Cardiac septum (tissue), 1 donor: ENCODE measurements around the gene SOSTDC1. TPM values are rescaled to one million over a fixed set of nuclear protein-coding genes. Genes with fewer than 3 reads are reported as not detected.

ENCODE experiments used
- DNase-seq: peaks from one replicate; pipeline ENCODE4 v3.0.0-alpha.2; 2020; ENCODE audit warnings: low spot score
- intact Hi-C: fragments of 100-400 bp; cut with DNase I; formaldehyde crosslinking; loops from one replicate; pipeline ENCODE4 v1.14.0; 2022
- total RNA-seq: library from RNA; stranded (reverse); fragmentation: NEBNext Ultra II Directional; extraction: Animal tissue kit (Norgen Biotek cat#: 25700); gene quantifications from one replicate; pipeline ENCODE4 v1.2.1, GENCODE V29; 2021
- donor health status: DM: no; HTN: no; CAD: no.

The SOSTDC1 gene
- total RNA-seq, 1 donor from 2014 or later, result not detected

DNA sequence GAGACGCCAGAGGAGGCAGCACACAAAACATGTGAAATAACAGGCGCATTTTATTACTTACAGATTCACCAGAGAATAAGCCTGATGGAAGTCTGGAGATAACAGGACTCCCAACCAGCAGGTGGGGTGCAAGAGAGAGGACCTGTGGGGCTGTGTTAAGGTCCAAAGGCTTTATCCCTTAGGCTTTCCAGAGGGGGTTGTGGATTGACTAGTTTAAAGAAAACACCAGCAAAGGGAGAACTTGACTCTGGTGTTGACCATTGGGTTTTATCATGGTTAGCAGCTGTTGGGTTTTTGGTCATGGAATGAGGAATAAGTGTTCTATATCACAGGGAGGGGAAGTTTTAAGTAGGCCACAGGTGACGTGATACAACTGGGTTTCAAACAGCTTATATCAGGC is 42.6 kb downstream of the SOSTDC1 start:
- DNase-seq, result no peak
- intact Hi-C loops, result loop anchor here (10.0 kb wide), 1 partner anchor 308 kb away; no protein-coding TSS in a partner anchor

DNA sequence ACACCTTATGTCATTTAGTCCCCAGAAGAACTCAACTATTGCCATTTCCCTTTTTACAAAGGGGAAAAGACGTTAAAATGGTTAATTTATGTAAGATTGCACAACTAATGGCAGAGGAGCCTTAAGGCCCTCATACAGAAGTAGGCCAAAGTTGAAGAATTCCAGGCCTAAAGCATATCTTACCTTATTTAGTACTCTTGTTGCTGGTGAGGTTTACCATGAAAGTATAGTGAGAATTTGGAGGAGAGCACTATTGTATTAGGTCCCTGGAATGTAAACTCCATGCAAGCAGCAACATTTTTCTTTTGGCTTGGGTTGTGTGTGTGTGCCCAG is 43.5 kb downstream of the SOSTDC1 start:
- no peak for DNase-seq
- intact Hi-C loops, result loop anchor here (10.0 kb wide), 1 partner anchor 307 kb away; no protein-coding TSS in a partner anchor

DNA sequence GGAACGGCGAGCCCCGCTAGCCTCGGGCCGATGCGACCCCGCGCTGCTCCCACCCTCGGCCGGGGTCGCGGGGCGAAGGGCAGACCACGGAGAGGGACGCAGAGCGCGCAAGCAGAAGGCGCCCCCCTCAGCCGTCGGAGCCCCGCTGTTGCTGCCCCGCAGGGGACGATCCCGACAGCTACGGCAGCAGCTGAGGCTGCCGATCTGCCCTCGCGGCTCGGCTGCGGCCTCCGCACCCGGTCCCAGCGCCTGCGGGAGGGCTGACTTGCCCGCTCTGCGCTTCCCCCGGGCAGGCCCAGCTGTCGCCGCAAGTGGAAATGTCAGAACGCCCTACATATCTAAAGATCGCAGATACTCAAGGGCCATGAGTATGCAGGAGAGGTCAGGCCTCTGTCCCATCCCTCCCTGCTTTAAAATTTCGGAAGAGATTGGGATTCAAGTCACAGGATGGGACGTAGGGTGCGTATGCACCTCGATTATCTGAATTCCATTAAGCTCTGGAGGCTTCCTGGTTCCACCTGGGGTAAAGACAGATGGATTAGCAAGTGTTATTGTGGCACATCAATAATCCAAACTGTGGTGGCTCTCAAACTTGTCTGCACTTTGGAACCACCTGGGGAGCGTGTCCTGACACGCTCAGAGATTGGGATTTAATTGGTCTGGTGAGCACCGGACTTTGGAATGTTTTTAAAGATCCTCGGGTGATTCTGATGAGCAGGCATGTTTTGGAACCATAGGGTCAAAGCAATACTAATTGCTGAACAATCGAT is 44.0 kb downstream of the SOSTDC1 start, which contains the start of gene CRPPA:
Gene CRPPA, minus strand, starts transcription at position 206 of the 770 bp plus-strand sequence. CDS start 216 bp downstream, outside the sequence.
- intact Hi-C loops, result loop anchor here (10.0 kb wide), 1 partner anchor 307 kb away; no protein-coding TSS in a partner anchor
- DNase-seq, result no peak

DNA sequence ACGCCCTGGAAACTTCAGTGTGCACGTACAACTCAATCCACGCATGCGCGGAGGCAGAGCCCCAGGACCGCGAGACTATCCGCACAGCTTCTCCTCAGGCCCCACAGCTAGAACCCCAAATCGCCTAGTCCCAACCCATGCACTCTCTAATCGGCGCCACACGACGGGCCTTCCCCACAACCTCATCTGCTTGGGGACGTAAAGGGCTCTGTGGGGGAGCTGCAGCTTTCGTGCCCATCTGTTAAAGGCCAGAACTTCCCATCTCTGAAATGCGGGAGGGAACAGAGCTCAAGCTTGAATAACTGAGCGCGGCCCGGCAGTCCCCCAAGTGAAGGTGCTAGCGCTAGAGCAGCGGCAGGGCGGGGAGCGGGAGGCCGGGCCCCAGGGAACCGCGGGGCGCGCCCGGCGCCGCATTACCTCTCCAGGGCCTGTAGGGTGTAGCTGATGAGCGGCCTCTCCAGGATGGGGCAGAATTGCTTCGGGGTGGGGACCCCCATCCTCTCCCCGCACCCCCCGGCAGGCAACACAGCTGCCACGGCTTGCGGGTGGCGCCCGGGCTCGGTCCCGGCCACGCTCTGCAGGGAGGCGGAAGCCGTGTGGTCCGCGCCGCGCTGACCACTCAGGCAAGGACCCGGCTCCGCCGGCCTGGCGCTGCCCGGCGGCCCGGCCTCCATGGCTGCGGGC is 44.7 kb downstream of the SOSTDC1 start:
- peak; percentile 92 for DNase-seq
- intact Hi-C loops, result loop anchor here (10.0 kb wide), 1 partner anchor 306 kb away; no protein-coding TSS in a partner anchor

DNA sequence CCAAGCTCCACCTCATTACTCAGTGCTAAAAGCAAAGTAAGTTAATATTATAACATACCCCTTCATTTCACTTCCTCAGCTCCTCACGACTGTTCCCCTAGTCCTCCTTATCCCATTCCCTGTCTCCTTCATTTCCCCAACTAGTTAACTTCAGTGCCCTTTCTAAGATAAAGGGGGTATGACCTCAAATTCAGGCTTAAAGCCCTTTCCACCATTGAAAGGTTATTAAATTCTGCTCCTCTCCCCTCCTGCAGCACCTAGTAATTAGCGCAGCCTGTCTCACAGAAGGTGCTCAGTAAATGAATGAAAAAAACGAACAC is 45.2 kb downstream of the SOSTDC1 start:
- intact Hi-C loops, result loop anchor here (10.0 kb wide), 1 partner anchor 305 kb away; no protein-coding TSS in a partner anchor

DNA sequence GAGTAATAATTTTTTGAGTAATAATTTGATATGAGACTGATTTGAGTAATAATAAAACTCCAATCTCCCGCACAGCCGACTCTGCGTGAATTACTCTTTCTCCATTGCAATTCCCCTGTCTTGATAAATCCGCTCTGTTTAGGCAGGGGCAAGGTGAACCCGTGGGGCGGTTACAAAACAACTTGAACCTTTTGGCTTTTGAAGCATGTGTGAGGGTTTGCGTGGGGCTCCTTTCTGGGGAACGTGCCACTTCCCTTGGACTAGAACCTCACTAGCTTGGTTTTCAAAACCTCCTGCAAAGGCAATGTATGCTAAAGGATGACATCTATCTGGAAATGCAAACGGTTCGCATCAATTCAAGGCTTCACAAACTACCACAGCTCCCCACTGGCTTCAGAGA is 45.7 kb downstream of the SOSTDC1 start:
- intact Hi-C loops, result loop anchor here (10.0 kb wide), 1 partner anchor 305 kb away; no protein-coding TSS in a partner anchor
- no peak for DNase-seq

More for the DNA sequence above, 45.2 kb downstream of the SOSTDC1 start:
- no peak for DNase-seq

DNA sequence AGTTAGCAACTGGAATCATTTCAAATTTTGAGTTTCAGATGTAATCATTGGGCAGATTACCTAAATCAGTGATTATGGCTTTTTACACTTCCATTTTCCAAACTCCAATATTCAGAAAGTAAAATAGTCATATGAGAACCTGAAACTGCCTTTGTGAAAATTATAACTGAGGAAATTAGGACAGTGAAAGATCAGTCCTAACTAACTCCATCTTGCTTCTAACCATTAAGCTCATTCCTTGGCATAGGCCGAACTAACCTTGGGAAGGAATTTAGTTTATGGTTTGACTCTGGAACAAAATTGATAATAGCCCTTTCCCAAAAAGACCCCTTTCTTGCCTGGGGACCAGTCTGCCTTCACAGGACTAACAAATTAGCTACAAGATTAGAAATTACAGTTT is 46.4 kb downstream of the SOSTDC1 start:
- intact Hi-C loops, result no loop called here
- no peak for DNase-seq

DNA sequence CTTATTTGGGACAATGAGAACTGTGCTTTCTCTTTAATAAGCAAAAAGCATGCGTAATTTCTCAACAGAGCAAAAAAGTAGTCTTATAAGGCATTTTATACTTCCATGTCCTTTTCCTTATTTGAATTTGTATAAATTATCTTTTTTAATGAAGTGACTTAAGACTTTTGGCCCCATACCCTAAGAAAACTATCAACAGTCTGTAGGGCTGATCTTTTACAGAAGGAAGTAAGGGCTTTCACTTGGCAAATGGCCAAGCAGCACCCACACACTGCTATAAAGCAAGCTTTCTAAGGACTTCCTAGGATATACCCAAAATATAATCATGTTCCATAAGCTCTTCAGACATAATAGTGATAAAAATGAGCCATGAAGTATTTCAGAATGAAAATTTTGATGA is 47.6 kb downstream of the SOSTDC1 start:
- intact Hi-C loops, result no loop called here
- DNase-seq, result no peak

DNA sequence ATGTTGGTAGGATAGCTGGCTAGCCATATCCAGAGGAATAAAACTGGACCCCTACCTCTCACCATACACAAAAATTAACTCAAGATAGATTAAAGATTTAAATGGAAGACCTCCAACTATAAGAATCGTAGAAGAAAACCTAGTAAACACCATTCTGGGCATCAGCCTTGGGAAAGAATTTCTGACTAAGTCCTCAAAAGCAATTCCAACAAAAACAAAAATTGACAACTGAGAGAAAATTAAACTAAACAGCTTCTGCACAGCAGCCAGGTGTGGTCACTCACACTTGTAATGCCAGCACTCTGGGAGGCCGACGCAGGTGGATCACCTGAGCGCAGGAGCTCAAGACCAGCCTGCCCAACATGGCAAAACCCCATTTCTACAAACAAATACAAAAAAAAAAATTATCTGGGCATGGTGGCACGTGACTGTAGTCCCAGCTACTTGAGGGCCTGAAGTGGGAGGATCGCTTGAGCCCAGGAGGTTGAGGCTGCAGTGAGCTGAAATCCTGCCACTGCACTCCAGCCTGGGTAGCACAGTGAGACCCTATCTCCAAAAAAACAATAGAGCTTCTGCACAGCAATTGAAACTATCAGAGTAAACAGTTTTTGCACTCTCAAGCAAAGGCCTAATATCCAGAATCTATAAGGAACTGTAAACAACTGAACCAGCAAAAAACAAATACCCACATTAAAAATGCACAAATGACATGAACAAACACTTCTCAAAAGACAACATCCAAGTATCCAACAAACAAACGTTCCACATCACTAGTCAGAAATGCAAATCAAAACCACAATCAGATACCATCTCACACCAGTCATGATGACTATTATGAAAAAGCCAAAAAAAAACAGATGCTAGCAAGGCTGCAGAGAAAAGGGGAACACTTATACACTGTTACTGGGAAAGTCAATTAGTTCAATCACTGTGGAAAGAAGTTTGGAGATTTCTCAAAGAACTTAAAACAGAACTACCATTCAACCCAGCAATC is 49.0 kb downstream of the SOSTDC1 start:
- intact Hi-C loops, result no loop called here
- no peak for DNase-seq

DNA sequence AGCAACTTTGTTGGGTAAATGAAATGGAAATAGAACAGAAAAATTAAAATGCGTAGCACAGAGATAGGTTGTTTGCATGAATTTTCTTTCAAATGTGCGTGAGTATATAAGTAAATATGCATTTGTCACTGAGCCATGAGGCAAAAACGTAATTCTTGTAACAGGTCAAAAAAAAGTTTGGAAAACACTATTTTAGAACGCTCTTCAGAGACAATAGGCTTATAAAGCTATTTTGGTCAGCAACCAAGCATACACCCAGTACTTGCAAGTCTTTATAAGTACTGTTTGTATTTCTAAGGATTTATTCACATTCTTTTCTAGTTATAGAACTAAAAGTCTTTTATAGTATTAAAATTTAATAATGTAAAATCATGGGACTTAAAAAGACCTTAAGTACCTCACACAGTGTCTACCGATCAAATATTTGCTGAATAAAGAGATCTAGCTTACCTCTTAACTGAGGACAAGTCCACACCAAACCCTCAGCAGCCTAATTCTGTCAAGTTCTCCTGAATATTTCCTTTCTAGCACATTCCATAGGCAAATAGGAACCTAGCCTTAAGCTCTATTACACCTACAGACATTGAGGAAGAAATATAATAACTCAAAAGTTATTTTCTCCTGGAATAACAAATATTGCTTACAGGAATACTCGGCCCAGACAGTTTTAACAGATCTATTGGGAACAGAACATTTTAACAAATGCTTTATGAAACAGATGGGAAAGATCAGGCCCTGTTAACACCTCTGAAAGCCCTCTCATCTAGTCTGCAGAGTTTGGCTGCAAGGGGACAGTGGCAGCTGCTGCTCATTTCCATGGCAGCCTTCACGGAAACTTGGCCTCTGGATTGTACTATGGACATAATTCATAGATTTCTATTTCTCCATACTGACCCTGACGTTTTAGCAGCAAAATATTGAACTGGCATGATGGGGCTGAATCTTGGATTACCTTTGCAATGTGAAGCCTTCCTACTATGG is 53.0 kb downstream of the SOSTDC1 start:
- no peak for DNase-seq
- intact Hi-C loops, result loop anchor here (5.0 kb wide), 1 partner anchor 150 kb away; no protein-coding TSS in a partner anchor

Other genes with a start within 250 kb of the SOSTDC1 start
- gene CRPPA, start 44.2 kb downstream of the SOSTDC1 start, total RNA-seq, result 7.3 TPM
- not detected for gene LRRC72, start 61.1 kb upstream of the SOSTDC1 start, total RNA-seq
- gene ANKMY2, start 180.0 kb upstream of the SOSTDC1 start, total RNA-seq, result 36.5 TPM
- 285 TPM for gene BZW2, start 180.4 kb upstream of the SOSTDC1 start, total RNA-seq